NCI-H526 (cell line): ENCODE data around the gene CHERP.

Source experiments
- DNase-seq, 2 experiments: peaks; one replicate each; lab custom pipeline; 2025; lab: John Stamatoyannopoulos, UW

The CHERP gene

DNA sequence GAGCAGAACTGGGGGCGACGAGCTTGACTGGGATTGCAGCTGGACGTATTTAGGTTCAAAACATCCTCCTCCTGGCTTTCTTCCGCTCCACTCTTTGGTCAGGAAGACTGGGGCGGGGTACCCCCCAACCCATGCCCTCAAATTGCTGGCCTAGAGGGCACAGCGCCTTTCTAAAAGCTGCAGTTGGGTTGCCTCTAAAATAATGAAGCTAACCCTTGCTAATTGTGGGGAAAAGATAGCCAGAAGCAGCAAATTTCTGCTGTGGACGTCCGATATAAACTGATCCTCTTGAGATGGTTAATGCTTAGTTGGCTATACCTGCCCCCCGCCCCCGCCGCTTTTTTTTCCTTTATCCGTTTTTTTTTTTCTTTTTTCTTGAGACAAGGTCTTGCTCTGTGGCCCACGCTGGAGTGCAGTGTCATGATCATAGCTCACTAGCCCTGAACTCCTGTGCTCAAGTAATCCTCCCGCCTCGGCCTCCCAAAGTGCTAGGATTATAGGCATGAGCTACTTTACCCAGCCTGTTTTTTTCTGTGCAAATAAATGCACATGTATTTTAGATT is 754 bp upstream of the CHERP start:
- DNase-seq: no peak

DNA sequence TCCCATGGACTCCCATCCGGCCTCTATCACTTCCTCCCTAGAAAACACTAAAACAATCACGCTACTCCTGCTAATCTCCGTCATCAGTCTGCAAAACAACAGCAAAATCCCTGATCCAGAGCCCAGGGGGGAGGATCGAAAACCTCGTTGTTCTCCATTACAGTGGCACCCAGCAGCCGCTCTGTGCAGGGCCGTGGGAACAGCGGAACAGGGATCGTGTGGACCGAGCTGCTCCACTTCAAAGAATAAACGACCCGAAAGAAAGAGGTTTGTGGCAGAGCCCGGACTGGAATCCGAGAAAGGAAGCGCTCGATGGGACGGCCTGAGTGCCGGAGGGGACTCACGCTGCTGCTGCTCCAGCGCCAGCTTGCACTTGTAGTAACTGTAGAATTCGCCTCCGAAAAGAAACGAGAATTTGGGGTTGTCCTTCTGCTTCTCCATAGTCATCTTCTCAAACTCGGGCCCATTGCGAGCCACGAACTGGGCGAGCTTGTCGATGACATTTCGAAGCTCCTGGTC is 652 bp downstream of the CHERP start:
- DNase-seq: peak in 1 of 2 experiments; percentile 35

GRCh38 chr19:16540948-16541347 is 1.3 kb downstream of the CHERP start:
- DNase-seq: no peak

DNA sequence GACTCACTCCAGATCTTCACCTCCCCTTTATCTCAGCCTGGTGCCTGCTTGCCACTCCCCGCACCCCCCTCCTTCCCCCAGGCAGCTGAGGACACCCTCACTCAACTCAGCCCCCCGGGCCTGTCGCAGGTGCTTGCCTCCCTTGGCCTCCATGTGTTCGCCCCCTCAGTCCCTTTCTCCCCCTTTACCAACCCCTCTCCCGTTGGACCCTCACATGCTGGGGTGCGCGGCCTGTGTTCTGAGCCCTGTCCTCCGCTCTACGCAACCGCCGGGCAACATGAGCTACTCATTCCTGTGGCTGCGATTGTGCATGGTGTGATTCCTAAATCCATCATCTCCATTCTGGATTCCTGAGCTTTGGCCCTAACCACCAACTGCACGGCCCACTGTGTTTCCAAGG is 5.1 kb downstream of the CHERP start:
- DNase-seq: no peak

- no peak for DNase-seq
Observed at GRCh38 chr19:16536130-16536529, 6.1 kb downstream of the CHERP start.

DNA sequence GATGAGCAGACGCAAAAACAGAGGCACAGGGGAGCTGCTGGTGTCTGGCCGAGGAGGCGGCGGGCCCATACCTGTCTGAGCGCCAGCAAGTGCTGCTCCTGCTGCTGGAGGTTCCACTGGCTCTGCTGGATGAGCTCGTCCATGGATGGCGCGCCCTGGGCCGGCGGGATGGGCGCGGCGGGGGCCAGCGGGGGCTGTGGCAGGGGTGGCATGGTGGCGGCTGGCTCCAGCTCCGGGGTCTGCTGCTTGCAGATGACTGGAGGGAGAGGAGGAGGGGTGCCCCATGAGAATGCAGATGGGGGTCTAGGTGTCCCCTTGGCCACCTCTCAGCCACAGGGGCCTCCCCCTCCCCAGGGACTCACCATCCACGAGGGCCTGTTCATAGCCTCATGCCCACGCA is 6.9 kb downstream of the CHERP start:
- no peak for DNase-seq

GRCh38 chr19:16532440-16533234 is 9.6 kb downstream of the CHERP start:
- DNase-seq: no peak

DNA sequence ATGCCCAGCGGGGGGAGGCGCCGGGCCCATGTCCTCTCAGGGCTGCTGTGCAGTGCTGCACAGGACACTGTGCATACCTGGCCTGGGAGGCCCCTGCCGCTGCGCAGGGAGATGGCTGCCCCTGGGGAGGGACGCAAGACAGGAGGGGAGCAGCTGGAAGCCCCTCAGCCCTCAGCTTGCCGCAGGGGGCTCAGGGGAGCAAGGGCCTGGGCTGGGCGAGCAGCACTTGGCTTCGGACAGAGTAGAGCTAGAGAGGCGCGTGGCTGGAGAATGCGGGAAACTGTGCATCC is 10.9 kb downstream of the CHERP start:
- no peak for DNase-seq

- no peak for DNase-seq
Observed at GRCh38 chr19:16530540-16531379, 11.5 kb downstream of the CHERP start.

DNA sequence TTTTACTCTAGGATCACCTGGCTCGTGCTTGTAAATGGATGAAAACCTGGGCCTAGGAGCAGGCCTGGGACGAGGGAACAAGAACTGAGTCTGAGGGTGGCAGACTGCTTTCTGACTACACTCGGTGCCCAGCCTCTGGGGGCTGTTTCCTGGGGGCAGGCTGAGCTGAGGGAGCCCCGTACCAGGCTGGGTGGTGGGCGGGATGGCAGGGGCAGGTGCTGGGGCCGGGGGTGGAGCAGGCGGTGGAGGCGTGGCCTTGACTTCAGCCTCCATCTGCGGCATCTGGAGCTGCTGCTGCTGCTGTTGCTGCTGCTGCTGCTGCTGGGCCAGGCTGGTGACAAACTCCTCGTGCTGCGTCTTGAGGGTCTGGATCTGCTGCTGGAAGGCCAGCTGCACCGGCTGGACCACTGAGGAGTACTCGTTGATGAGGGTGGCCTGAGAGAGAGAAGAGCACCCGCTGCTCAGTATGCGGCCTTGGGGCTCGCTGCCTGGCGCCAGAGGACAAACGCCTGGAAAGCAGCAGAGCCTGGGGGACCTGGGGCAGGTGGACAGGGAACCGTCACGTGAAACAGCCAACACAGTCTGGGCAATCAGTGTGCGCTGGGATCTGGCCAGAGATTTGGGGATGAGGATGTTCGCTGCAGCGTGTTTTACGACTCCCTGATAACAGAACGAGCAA is 12.6 kb downstream of the CHERP start:
- no peak for DNase-seq

- peak in 1 of 2 experiments; percentile 24 for DNase-seq
Observed at GRCh38 chr19:16527971-16528521, 14.2 kb downstream of the CHERP start.

DNA sequence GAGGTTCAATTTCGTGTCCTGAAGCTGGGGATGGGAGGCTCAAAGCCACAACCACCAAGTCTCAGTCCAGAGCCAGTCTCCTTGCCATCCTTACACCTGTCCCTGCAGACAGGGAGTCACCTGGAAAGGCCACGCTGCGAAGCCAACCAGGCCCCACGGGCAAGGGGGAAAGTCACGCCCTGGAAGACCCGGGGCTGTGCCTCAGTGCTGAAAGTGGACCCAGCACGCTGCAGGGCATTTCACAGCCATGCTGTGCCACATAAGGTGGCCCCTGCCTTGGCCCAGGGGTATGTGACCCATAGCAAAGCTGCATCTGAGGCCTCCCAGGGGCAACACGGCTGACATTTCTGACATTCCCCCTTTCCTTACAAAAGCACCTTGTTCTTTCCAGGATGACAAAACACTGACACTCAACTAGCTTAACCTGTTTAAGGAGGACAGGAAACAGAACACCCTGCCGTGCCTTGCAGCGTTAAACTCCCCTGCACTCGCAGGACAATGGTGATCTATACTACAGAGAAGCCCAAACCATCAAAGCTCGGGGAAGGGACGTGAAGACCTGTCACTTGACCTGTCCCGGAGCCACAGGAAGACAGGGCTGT is 14.8 kb downstream of the CHERP start:
- DNase-seq: no peak

DNA sequence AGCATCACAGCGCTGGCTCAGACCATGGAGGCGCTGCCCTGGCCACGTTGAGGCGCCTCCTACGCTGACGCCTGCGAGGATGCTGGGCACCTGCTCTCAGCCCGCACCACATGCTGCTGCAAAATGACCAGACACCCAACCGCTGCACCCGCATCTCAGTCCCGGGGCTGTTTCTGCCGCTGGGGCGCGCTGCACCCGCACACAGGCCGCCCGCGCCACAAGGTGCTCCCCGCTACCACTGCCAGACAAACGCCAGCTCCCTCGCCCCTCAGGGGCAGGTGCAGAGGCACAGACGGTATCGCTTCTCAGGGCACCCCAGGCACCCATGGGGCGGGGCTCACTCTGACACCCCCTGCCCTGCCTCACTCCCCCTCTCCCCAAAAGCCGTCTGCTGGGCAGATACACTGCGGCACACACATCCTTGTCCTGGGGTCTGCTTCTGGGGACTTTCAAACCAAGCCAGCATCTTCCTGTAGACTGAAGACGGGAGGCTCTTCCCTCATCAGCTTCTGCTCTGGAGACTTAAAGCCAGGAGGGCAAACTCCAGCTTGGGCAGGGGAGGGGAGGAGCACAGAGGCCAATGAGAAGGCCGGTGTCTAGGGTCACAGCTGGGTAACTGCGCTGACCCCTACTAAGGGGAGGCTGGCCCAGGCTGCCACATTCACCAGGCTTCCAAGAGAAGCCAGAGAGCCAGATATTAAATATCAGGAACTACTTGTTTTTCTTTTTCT is 16.3 kb downstream of the CHERP start:
- DNase-seq: no peak

GRCh38 chr19:16524991-16525734 is 17.1 kb downstream of the CHERP start:
- DNase-seq: no peak

DNA sequence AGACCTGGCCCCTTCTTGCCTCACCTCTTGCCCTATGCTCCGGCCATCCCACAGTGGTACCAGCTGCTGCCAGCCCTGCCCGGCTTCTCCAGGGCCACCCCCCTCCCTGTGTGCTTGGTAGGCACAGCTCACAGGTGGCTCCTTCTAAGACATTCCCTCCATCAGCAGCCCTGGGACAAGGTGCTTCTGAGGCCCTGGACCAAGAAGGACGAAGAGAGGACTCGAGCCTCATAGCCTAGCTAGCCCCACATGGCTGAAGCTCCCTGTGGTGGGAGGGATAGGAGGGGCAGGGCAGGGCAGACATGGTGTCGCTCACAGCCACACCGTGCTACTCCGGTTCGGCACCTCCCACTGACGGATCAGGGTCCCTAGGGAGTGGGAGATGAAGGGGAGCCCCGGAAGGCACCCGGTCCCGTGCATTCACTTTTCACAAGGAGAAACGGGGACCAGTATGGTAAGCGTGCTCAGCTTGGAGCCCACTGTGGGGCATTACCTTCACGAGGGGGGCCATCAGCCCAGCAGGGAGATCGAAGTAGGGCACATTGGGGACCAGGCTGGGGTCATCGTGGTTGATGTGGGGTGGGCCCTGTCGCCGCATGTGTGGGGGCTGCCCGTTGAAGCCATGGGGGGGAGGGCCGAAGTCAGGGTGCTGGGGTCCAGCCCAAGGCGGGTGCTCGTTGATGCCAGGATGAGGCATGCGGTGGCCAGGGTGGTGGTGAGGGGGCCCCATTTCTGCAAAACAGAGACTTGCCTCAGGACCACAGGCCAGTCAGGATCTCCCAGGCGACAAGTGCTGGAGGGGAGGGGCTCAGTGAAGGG is 19.5 kb downstream of the CHERP start:
- DNase-seq: no peak

- DNase-seq: no peak
Observed at GRCh38 chr19:16521715-16522289, 20.4 kb downstream of the CHERP start.

GRCh38 chr19:16520986-16521624 is 21.1 kb downstream of the CHERP start:
- DNase-seq: no peak
